Measurements from ENCODE around the gene LRRC59. TPM values are rescaled to one million over a fixed set of nuclear protein-coding genes. Genes with fewer than 3 reads are reported as not detected.
"Not testable (repeated sequence)": the region's sequence is repeated elsewhere in the genome, so short reads cannot be mapped to it uniquely, and the experiment has no call there.

The LRRC59 gene
- total RNA-seq, 4 donors from 2014 or later: 57.0 to 89.1 (median 73.2) TPM

GRCh38 chr17:50407921-50408320, 10.6 kb upstream of the LRRC59 start:
- no peak for TF ChIP-seq CTCF (IDR thresholded peaks at IDR 0.05)
- no peak for TF ChIP-seq POLR2A (IDR thresholded peaks at IDR 0.05)
- Histone ChIP-seq H3K4me1 (no peaks in the 10 kb centered on the region), H3K4me3 (no peak overlapping the region), H3K9me3 (no peaks in the 10 kb centered on the region), H3K36me3 (no peaks in the 10 kb centered on the region), H3K27ac (no peak overlapping the region), H3K27me3 (no peaks in the 10 kb centered on the region)
- no peak for DNase-seq

- no peaks in the 10 kb centered on the region for H3K36me3 ChIP-seq
- no peaks in the 10 kb centered on the region for H3K27me3 ChIP-seq
- DNase-seq: no peak
- H3K4me3 ChIP-seq: no peak overlapping the region
- TF ChIP-seq CTCF (IDR thresholded peaks at IDR 0.05) (no peak), POLR2A (IDR thresholded peaks at IDR 0.05) (no peak)
- H3K27ac ChIP-seq: no peak overlapping the region
- H3K9me3 ChIP-seq: no peaks in the 10 kb centered on the region
- H3K4me1 ChIP-seq: no peaks in the 10 kb centered on the region
Observed at GRCh38 chr17:50406578-50406977, 9.3 kb upstream of the LRRC59 start.

GRCh38 chr17:50405351-50405750, 8.0 kb upstream of the LRRC59 start:
- H3K27me3 ChIP-seq, DNase-seq: not testable (repeated sequence)

GRCh38 chr17:50399591-50399990, 2.3 kb upstream of the LRRC59 start:
- not testable (repeated sequence) for H3K9me3 ChIP-seq

More at GRCh38 chr17:50405351-50405750, 8.0 kb upstream of the LRRC59 start:
- H3K4me1 ChIP-seq, H3K4me3 ChIP-seq, H3K27ac ChIP-seq, H3K36me3 ChIP-seq, H3K9me3 ChIP-seq: not testable (repeated sequence)

GRCh38 chr17:50398672-50399071, 1.3 kb upstream of the LRRC59 start:
- H3K36me3 ChIP-seq: peaks cover 0 to 12% (median 0%) of the 10 kb centered on the region in 3 donors
- not testable (repeated sequence) for DNase-seq, H3K9me3 ChIP-seq, H3K27ac ChIP-seq, H3K27me3 ChIP-seq, H3K4me3 ChIP-seq
- H3K4me1 ChIP-seq: peaks cover 0 to 21% (median 17%) of the 10 kb centered on the region in 4 donors

More at GRCh38 chr17:50399591-50399990, 2.3 kb upstream of the LRRC59 start:
- peaks cover 0 to 21% (median 16%) of the 10 kb centered on the region in 4 donors for H3K4me1 ChIP-seq
- H3K27ac ChIP-seq, H3K27me3 ChIP-seq, H3K36me3 ChIP-seq, H3K4me3 ChIP-seq, DNase-seq: not testable (repeated sequence)

- peak overlapping the region; percentile 74 to 88 (median 87) for H3K4me3 ChIP-seq
- TF ChIP-seq CTCF (IDR thresholded peaks at IDR 0.05) (no peak), POLR2A (IDR thresholded peaks at IDR 0.05) (no peak)
- peaks cover 0 to 19% (median 0%) of the 10 kb centered on the region in 3 donors for H3K36me3 ChIP-seq
- no peak for DNase-seq
- no peaks in the 10 kb centered on the region for H3K27me3 ChIP-seq
- H3K27ac ChIP-seq: peak overlapping the region in 2 of 4 donors; percentile 83 to 96
- no peaks in the 10 kb centered on the region for H3K9me3 ChIP-seq
- H3K4me1 ChIP-seq: peaks cover 0 to 21% (median 17%) of the 10 kb centered on the region in 4 donors
Observed at GRCh38 chr17:50397919-50398285, 579 bp upstream of the LRRC59 start.

- no peaks in the 10 kb centered on the region for H3K9me3 ChIP-seq
- DNase-seq: peak in 2 of 3 donors; percentile 74 to 81
- H3K27ac ChIP-seq: peak overlapping the region; percentile 83 to 96 (median 89)
- peaks cover 0 to 21% (median 17%) of the 10 kb centered on the region in 4 donors for H3K4me1 ChIP-seq
- no peaks in the 10 kb centered on the region for H3K27me3 ChIP-seq
- peaks cover 0 to 33% (median 0%) of the 10 kb centered on the region in 3 donors for H3K36me3 ChIP-seq
- TF ChIP-seq CTCF (IDR thresholded peaks at IDR 0.05) (no peak), POLR2A (IDR thresholded peaks at IDR 0.05) (no peak)
- H3K4me3 ChIP-seq: peak overlapping the region; percentile 74 to 88 (median 87)
Observed at GRCh38 chr17:50396261-50397110, 837 bp downstream of the LRRC59 start.
